ENCODE results near the gene FAM83F. TPM values are rescaled to one million over a fixed set of nuclear protein-coding genes. Genes with fewer than 3 reads are reported as not detected.

FAM83F gene
- total and polyA plus RNA-seq, 2 experiments from 2014 or later, result 0.18 TPM; not detected in 1

GRCh38 chr22:39967996-39968972 lies 26.5 kb upstream of the FAM83F start:
- no peaks in the 10 kb centered on the region for H3K36me3 ChIP-seq
- TF ChIP-seq, protein P1, sequence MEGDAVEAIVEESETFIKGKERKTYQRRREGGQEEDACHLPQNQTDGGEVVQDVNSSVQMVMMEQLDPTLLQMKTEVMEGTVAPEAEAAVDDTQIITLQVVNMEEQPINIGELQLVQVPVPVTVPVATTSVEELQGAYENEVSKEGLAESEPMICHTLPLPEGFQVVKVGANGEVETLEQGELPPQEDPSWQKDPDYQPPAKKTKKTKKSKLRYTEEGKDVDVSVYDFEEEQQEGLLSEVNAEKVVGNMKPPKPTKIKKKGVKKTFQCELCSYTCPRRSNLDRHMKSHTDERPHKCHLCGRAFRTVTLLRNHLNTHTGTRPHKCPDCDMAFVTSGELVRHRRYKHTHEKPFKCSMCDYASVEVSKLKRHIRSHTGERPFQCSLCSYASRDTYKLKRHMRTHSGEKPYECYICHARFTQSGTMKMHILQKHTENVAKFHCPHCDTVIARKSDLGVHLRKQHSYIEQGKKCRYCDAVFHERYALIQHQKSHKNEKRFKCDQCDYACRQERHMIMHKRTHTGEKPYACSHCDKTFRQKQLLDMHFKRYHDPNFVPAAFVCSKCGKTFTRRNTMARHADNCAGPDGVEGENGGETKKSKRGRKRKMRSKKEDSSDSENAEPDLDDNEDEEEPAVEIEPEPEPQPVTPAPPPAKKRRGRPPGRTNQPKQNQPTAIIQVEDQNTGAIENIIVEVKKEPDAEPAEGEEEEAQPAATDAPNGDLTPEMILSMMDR (IDR thresholded peaks at IDR 0.05; ENCODE audit: low read depth, low read length), result no peak
- no peaks in the 10 kb centered on the region for H3K9me3 ChIP-seq (ENCODE audit: low read depth)
- no peaks in the 10 kb centered on the region for H3K27me3 ChIP-seq
- H3K4me3 ChIP-seq, result no peak overlapping the region
- no peak overlapping the region for H3K27ac ChIP-seq
- no peaks in the 10 kb centered on the region for H3K4me1 ChIP-seq (ENCODE audit: low read depth)
- DNase-seq (ENCODE audit: low read depth in 1 of 2, low spot score in 1 of 2), result peak in 1 of 2 donors; percentile 80

- TF ChIP-seq, protein P1 (IDR thresholded peaks at IDR 0.05; ENCODE audit: low read depth, low read length), result no peak
- Histone ChIP-seq H3K4me3 (no peak overlapping the region), H3K36me3 (no peaks in the 10 kb centered on the region), H3K9me3 (ENCODE audit: low read depth) (no peaks in the 10 kb centered on the region), H3K4me1 (ENCODE audit: low read depth) (no peaks in the 10 kb centered on the region), H3K27ac (no peak overlapping the region), H3K27me3 (no peaks in the 10 kb centered on the region)
- no peak for DNase-seq (ENCODE audit: low read depth in 1 of 2, low spot score in 1 of 2)
Observed at GRCh38 chr22:39970742-39971141, 24.0 kb upstream of the FAM83F start.

GRCh38 chr22:39972641-39973040 lies 22.1 kb upstream of the FAM83F start:
- H3K4me3 ChIP-seq, result no peak overlapping the region
- H3K4me1 ChIP-seq (ENCODE audit: low read depth), result no peaks in the 10 kb centered on the region
- no peak for DNase-seq (ENCODE audit: low read depth in 1 of 2, low spot score in 1 of 2)
- no peaks in the 10 kb centered on the region for H3K36me3 ChIP-seq
- H3K9me3 ChIP-seq (ENCODE audit: low read depth), result no peaks in the 10 kb centered on the region
- TF ChIP-seq, protein P1 (IDR thresholded peaks at IDR 0.05; ENCODE audit: low read depth, low read length), result no peak
- H3K27ac ChIP-seq, result no peak overlapping the region
- no peaks in the 10 kb centered on the region for H3K27me3 ChIP-seq

DNA sequence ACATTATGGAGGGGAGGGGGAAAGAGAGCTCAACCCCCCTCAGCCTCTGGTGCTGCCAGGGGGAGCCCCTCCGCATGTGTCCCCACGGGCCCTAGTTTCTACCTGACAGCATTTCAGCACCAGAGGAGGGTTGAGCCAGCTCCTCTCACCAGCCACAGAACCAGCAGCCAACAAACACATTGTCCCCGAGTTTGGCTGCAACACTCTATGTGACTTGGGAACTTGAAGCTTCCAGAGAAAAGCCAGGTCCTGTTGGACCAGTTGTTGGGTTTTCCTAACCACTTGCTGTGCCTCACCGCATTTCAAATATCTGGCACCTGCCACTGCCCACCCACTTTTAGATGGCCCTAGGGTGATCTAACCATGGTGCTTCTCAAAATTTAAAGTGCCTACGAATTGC lies 21.1 kb upstream of the FAM83F start:
- no peaks in the 10 kb centered on the region for H3K9me3 ChIP-seq (ENCODE audit: low read depth)
- TF ChIP-seq, protein P1 (IDR thresholded peaks at IDR 0.05; ENCODE audit: low read depth, low read length), result no peak
- H3K27ac ChIP-seq, result no peak overlapping the region
- H3K4me1 ChIP-seq (ENCODE audit: low read depth), result no peaks in the 10 kb centered on the region
- H3K36me3 ChIP-seq, result no peaks in the 10 kb centered on the region
- no peak for DNase-seq (ENCODE audit: low read depth in 1 of 2, low spot score in 1 of 2)
- no peak overlapping the region for H3K4me3 ChIP-seq
- no peaks in the 10 kb centered on the region for H3K27me3 ChIP-seq

DNA sequence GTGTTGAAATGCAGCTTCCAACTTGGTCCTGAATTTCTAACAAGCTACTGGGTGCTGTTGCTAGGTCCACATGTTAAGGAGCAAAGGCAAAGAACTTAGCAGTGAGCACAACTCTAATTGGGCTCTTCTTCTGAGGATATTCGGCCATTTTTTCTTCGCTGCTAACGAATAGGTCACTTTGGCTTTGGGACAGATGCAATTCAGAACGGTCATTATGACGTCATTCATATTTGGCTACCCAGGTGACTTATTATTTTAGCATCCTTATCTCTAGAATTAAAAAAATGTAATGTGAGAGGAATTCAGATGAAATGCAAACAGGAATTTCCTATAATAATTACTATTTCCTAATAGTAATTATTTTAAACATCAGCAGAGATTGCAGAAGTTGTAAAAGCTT lies 20.7 kb upstream of the FAM83F start:
- TF ChIP-seq, protein P1 (IDR thresholded peaks at IDR 0.05; ENCODE audit: low read depth, low read length), result no peak
- H3K4me1 ChIP-seq (ENCODE audit: low read depth), result no peaks in the 10 kb centered on the region
- H3K36me3 ChIP-seq, result no peaks in the 10 kb centered on the region
- H3K9me3 ChIP-seq (ENCODE audit: low read depth), result no peaks in the 10 kb centered on the region
- H3K4me3 ChIP-seq, result no peak overlapping the region
- H3K27ac ChIP-seq, result no peak overlapping the region
- H3K27me3 ChIP-seq, result no peaks in the 10 kb centered on the region
- DNase-seq (ENCODE audit: low read depth in 1 of 2, low spot score in 1 of 2), result no peak
